IPS-18a (cell line): ENCODE data around the gene ZSWIM6.

Experiments
- H3K27ac ChIP-seq: one replicate; pipeline ENCODE4 v1.5.1; 2013; ENCODE audit warnings: low read length
- H3K27me3 ChIP-seq: one replicate; pipeline ENCODE4 v1.6.1; 2013; ENCODE audit warnings: mild to moderate bottlenecking, low read length; ENCODE audit not compliant: control insufficient read depth, insufficient read depth
- H3K36me3 ChIP-seq: one replicate; pipeline ENCODE4 v1.6.1; 2013; ENCODE audit warnings: low read depth, low read length; ENCODE audit not compliant: control insufficient read depth
- H3K4me1 ChIP-seq: one replicate; pipeline ENCODE4 v1.6.1; 2013; ENCODE audit warnings: low read depth, low read length; ENCODE audit not compliant: control insufficient read depth
- H3K4me3 ChIP-seq: one replicate; pipeline ENCODE4 v1.5.1; 2013; ENCODE audit warnings: low read length
- H3K9ac ChIP-seq: one replicate; pipeline ENCODE4 v1.6.1; 2013; ENCODE audit warnings: mild to moderate bottlenecking, low read length, moderate library complexity
- H3K9me3 ChIP-seq: one replicate; pipeline ENCODE4 v1.6.1; 2013; ENCODE audit warnings: low read depth, low read length; ENCODE audit not compliant: control insufficient read depth

ZSWIM6 gene

GRCh38 chr5:61576556-61576955 is 244.5 kb downstream of the ZSWIM6 start:
- Histone ChIP-seq H3K9ac (no peak overlapping the region), H3K36me3 (no peaks in the 10 kb centered on the region), H3K27ac (no peak overlapping the region), H3K27me3 (no peaks in the 10 kb centered on the region), H3K4me1 (no peaks in the 10 kb centered on the region), H3K4me3 (no peak overlapping the region), H3K9me3 (no peaks in the 10 kb centered on the region)

- H3K27ac ChIP-seq = no peak overlapping the region
- H3K9ac ChIP-seq = no peak overlapping the region
- no peaks in the 10 kb centered on the region for H3K27me3 ChIP-seq
- no peaks in the 10 kb centered on the region for H3K9me3 ChIP-seq
- no peaks in the 10 kb centered on the region for H3K36me3 ChIP-seq
- no peaks in the 10 kb centered on the region for H3K4me1 ChIP-seq
- no peak overlapping the region for H3K4me3 ChIP-seq
Measured at GRCh38 chr5:61578858-61579503, 246.9 kb downstream of the ZSWIM6 start.

- Histone ChIP-seq H3K9ac (no peak overlapping the region), H3K4me3 (no peak overlapping the region), H3K9me3 (no peaks in the 10 kb centered on the region), H3K27ac (no peak overlapping the region), H3K36me3 (no peaks in the 10 kb centered on the region), H3K4me1 (no peaks in the 10 kb centered on the region), H3K27me3 (no peaks in the 10 kb centered on the region)
Measured at GRCh38 chr5:61582205-61582820, 250.3 kb downstream of the ZSWIM6 start.

GRCh38 chr5:61582887-61583286 is 250.8 kb downstream of the ZSWIM6 start:
- H3K9me3 ChIP-seq = no peaks in the 10 kb centered on the region
- H3K27me3 ChIP-seq = no peaks in the 10 kb centered on the region
- H3K4me1 ChIP-seq = no peaks in the 10 kb centered on the region
- H3K4me3 ChIP-seq = no peak overlapping the region
- H3K9ac ChIP-seq = no peak overlapping the region
- no peaks in the 10 kb centered on the region for H3K36me3 ChIP-seq
- H3K27ac ChIP-seq = no peak overlapping the region

- Histone ChIP-seq H3K4me3 (no peak overlapping the region), H3K27ac (no peak overlapping the region)
Measured at GRCh38 chr5:61586096-61587084, 254.3 kb downstream of the ZSWIM6 start.

GRCh38 chr5:61587125-61587524 is 255.1 kb downstream of the ZSWIM6 start:
- Histone ChIP-seq H3K36me3 (no peaks in the 10 kb centered on the region), H3K9ac (no peak overlapping the region), H3K4me1 (no peaks in the 10 kb centered on the region), H3K4me3 (no peak overlapping the region), H3K27ac (no peak overlapping the region), H3K9me3 (no peaks in the 10 kb centered on the region), H3K27me3 (no peaks in the 10 kb centered on the region)

More at GRCh38 chr5:61586096-61587084, 254.3 kb downstream of the ZSWIM6 start:
- H3K27me3 ChIP-seq = no peaks in the 10 kb centered on the region
- H3K9ac ChIP-seq = no peak overlapping the region
- no peaks in the 10 kb centered on the region for H3K36me3 ChIP-seq
- H3K9me3 ChIP-seq = no peaks in the 10 kb centered on the region
- no peaks in the 10 kb centered on the region for H3K4me1 ChIP-seq

GRCh38 chr5:61588216-61588615 is 256.2 kb downstream of the ZSWIM6 start:
- H3K4me3 ChIP-seq = no peak overlapping the region
- H3K27ac ChIP-seq = no peak overlapping the region
- H3K27me3 ChIP-seq = no peaks in the 10 kb centered on the region
- no peaks in the 10 kb centered on the region for H3K9me3 ChIP-seq
- H3K9ac ChIP-seq = no peak overlapping the region
- H3K4me1 ChIP-seq = no peaks in the 10 kb centered on the region
- no peaks in the 10 kb centered on the region for H3K36me3 ChIP-seq

GRCh38 chr5:61589946-61590345 is 257.9 kb downstream of the ZSWIM6 start:
- Histone ChIP-seq H3K9me3 (no peaks in the 10 kb centered on the region), H3K9ac (no peak overlapping the region), H3K27ac (no peak overlapping the region), H3K36me3 (no peaks in the 10 kb centered on the region), H3K27me3 (no peaks in the 10 kb centered on the region), H3K4me1 (no peaks in the 10 kb centered on the region), H3K4me3 (no peak overlapping the region)

GRCh38 chr5:61590473-61590872 is 258.4 kb downstream of the ZSWIM6 start:
- Histone ChIP-seq H3K36me3 (no peaks in the 10 kb centered on the region), H3K4me3 (no peak overlapping the region), H3K9me3 (no peaks in the 10 kb centered on the region), H3K4me1 (no peaks in the 10 kb centered on the region), H3K27ac (no peak overlapping the region), H3K27me3 (no peaks in the 10 kb centered on the region), H3K9ac (no peak overlapping the region)

GRCh38 chr5:61591859-61592258 is 259.8 kb downstream of the ZSWIM6 start:
- Histone ChIP-seq H3K9ac (no peak overlapping the region), H3K4me3 (no peak overlapping the region), H3K27me3 (no peaks in the 10 kb centered on the region), H3K27ac (no peak overlapping the region), H3K9me3 (no peaks in the 10 kb centered on the region), H3K4me1 (no peaks in the 10 kb centered on the region), H3K36me3 (no peaks in the 10 kb centered on the region)

GRCh38 chr5:61595426-61595825 is 263.4 kb downstream of the ZSWIM6 start:
- H3K9ac ChIP-seq = no peak overlapping the region
- no peaks in the 10 kb centered on the region for H3K9me3 ChIP-seq
- H3K4me1 ChIP-seq = no peaks in the 10 kb centered on the region
- no peaks in the 10 kb centered on the region for H3K27me3 ChIP-seq
- no peaks in the 10 kb centered on the region for H3K36me3 ChIP-seq
- no peak overlapping the region for H3K27ac ChIP-seq
- H3K4me3 ChIP-seq = no peak overlapping the region
